Esophagus muscularis mucosa (tissue), 4 donors: Measurements from ENCODE around the gene DMRTA1.

Source experiments
- CTCF ChIP-seq, 3 experiments: fragments of 200-600 bp in 2 of 3; fragments of 450-650 bp in 1 of 3; sonication (generic) in 2 of 3; IDR thresholded peaks; one replicate each; pipeline ENCODE4 v1.5.1; 2017 to 2019; ENCODE audit warnings: antibody characterized with exemption in 3 of 3, mild to moderate bottlenecking in 2 of 3, moderate library complexity in 1 of 3
- EP300 ChIP-seq: sonication (generic); formaldehyde crosslinking; IDR thresholded peaks from one replicate; pipeline ENCODE4 v1.6.1; 2017; ENCODE audit warnings: antibody characterized with exemption
- POLR2A ChIP-seq: fragments of 450-650 bp; IDR thresholded peaks from one replicate; pipeline ENCODE4 v1.6.1; 2017; ENCODE audit warnings: antibody characterized with exemption, moderate library complexity, mild to moderate bottlenecking, low read depth
- POLR2AphosphoS5 ChIP-seq, 2 donors: sonication (generic); formaldehyde crosslinking; IDR thresholded peaks; one replicate each; pipeline ENCODE4 v1.6.1; 2017; ENCODE audit warnings: antibody characterized with exemption in 2 of 2

GRCh38 chr9:22433691-22434090, 12.9 kb upstream of the DMRTA1 start:
- TF ChIP-seq POLR2A (no peak), CTCF (IDR thresholded peaks at IDR 0.05) (no peak), POLR2AphosphoS5 (IDR thresholded peaks at IDR 0.05) (no peak), EP300 (no peak)
